GM12892 (cell line): Measurements from ENCODE around the gene TMEM217.

Experiments used
- POLR2A ChIP-seq: IDR thresholded peaks from 2 replicates; pipeline ENCODE4 v1.6.1; 2011; ENCODE audit warnings: low read depth, low read length, control low read depth
- POLR2AphosphoS5 ChIP-seq: IDR thresholded peaks from 2 replicates; pipeline ENCODE4 v1.6.1; 2011; ENCODE audit warnings: low read depth, low read length, control low read depth

DNA sequence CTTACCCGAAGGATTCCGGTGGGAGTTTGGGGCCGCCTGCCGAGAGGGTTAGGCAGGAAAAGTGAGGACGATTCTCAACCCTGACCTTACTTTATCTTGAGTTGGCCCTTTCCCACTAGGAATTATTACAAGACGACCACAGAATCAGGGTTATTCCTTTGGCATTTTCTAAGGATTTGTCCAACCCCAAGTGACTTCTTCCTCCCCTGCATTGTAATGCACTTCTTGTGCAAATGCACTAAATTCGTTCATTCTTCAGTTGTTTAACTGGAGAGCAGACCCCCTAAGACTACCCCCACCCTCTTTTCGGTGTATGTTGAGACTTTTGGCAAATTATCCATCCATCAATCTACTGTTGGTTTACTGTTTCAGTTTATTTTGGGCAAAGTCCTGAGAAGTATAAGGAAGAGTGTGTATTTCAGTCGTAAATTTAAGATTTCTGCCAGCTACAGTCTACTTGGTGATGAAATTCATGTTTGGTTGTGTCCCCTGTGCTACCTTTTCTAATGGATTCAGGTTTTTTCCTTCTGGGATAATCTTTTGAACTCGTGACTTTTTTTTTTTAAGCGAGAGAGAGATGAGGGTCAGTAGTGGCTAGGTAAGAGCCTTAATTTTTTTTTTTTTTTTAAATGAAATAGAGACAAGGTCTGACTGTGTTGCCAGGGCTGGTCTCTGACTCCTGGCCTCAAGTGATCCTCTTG is 611 bp upstream of the TMEM217 start:
- no peak for TF ChIP-seq POLR2AphosphoS5
- no peak for TF ChIP-seq POLR2A
